Activated CD4-positive, CD25-positive, alpha-beta regulatory T cell (primary cell): ENCODE measurements around the gene TP63.
"Not testable (repeated sequence)": the region's sequence is repeated elsewhere in the genome, so short reads cannot be mapped to it uniquely, and the experiment has no call there.

Experiments
- DNase-seq, 4 experiments: peaks; one replicate each; lab custom pipeline; 2025; lab: John Stamatoyannopoulos, UW

Gene TP63

DNA sequence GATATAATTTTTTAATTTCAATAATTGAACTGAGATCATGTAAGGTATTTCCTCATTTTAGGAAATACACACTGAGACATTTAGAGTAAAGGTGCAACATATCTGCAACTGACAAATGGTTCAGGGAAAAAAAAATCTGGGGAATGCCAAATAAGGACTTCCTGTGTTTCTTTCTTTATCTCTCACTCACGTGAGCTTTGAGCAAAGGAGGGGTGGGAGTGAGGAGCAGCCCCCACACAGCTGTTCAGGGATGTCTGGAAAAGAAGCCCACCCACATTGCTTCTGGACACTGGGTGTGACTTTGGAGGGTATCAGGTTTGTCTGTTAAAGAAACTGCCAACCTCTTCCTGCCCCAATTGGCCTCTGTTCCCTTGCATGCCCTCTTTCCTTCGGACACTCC lies 5.6 kb upstream of the TP63 start:
- no peak for DNase-seq

DNA sequence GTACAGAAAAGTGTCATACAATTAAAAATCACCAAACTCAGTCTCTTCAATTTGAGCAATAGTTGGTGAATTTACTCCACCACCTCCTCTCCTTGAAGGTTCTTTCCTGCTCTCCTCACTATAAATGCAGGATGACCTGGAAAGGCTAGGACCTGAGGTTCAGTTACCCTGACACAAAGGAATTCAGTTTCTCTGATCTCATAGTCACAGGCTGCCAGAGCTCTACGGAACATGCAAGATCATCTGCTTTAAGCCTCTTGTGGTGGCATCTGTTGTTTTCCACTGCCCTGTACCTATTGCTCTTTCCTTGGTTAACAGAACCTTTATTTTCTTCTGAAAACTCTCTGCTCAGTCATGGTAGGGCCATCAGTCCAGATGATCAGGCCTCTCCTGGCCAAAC lies 4.9 kb upstream of the TP63 start:
- DNase-seq: no peak

DNA sequence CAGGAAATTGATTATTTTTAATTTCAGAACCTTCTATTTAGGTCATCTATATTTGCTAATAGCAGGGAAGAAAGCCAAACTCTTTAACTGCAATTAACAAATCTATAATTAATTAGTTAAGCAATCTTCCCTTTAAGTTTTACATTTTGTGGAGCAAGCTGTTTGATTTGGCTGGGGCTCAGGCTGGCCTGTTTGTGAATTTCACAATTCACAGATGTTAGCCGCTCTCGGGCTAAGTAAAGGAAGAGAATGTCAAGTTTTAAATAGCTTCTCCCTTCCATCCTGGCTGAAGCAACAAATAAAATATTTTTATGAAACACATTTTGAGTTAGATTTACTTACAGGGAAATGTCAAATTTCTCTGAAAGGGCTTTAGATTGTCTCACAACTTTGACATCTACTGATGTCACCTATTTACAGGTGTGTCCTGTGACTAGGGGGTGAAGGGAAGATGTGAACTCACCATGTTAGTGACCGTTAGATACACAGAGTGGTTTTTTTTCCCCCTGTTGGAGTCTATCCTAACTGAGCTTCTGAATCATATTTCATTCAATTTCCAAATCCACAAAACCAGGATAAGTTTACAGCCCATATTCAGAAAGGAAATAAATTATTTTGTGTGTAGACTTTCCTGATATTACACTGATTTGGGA lies 1.3 kb upstream of the TP63 start:
- DNase-seq: no peak

DNA sequence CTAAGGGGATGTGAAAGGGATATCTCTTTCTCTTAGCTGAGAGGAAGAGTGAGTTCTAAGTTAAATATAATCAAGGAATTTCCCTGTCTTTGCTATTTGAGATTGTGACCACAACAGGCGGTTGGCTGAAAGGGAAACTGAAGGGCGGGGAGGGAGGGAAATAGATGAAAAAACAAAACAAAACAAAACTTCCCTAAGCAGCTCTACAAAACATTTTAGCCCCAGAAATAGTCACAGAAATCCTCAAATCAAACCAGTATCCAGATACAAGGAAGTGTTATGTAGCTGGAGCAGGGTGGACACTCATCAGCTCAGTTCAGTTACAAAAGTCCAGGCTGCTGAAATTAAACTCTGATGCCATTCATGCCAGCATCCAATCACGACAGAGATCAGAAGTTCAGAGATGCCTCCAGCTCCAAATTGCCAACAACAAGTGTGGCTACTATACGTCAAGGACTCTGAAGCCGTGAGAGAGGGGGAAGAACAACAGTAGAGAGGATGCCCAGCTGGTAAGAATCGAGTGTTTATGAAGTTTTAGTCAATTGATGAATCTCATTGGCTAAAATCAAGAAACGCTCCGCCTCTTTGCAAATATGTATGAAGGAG lies 319 bp upstream of the TP63 start:
- DNase-seq: no peak

DNA sequence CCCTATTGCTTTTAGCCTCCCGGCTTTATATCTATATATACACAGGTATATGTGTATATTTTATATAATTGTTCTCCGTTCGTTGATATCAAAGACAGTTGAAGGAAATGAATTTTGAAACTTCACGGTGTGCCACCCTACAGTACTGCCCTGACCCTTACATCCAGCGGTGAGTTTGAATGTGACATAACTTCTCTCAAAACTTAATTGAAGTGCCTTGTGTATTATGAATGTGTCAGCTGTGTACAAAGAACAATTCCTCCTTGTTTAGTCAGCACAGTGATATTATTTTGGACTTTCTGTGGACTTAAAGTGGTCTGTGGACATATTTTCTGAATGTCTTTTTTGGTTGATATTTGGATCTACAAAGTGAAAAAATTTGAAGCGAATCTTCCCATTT lies 220 bp downstream of the TP63 start:
- no peak for DNase-seq

DNA sequence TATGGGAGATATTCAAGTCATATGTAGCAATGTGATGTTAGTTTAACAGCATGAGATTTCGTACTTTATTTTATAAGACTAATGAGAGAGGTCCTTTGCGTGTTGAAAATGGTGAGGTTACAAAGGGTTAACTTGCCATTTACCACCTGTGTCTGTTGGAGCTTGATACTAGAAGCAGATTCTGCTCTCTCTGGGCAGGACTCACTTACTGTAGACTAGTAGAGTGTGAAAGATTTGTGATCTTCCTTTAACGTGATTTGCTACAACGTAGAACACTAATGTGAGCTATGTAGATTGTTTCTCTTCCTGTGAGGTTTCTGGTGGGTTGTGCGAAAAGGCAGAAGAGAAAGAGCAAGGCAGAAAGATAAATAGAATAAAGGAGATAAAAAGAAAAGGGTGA lies 1.1 kb downstream of the TP63 start:
- DNase-seq: no peak

DNA sequence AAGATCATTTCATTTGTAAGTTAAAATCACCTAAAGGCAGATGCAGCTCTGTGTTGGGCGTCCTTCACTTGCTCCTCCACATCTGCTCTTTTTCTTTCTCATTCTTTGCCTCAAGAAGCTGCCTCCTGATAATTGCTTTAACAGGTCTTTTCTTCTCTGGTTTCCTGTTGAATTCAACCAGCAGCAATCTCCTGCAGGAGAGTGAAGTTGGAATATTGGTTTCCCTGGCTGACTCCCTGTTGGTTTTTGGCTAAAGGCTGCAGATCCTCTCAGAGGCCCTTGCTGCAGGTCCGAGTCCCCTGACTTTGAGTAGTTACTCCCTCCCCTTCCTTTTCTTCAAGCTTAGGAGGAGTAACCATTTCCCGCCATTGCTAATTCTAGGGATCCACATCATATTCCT lies 4.2 kb downstream of the TP63 start:
- no peak for DNase-seq

DNA sequence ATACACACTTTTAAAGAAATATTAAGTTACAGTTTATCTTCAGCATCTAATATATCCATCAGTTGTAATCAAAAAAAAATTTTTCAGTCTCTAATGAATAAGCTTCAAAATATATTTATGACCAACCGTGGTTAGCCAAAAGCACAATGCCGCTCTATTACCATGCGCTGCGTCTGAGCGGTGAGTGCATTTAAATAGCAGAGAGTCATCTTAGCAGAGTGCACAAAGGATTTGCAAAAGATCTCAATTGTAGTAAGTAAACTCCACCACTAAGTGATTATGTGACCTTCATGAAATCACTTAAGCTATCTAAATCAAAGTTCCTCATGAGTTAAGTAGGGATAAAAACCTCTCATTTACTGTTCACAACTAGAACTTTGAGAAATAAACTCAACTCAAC lies 4.9 kb downstream of the TP63 start:
- no peak for DNase-seq

DNA sequence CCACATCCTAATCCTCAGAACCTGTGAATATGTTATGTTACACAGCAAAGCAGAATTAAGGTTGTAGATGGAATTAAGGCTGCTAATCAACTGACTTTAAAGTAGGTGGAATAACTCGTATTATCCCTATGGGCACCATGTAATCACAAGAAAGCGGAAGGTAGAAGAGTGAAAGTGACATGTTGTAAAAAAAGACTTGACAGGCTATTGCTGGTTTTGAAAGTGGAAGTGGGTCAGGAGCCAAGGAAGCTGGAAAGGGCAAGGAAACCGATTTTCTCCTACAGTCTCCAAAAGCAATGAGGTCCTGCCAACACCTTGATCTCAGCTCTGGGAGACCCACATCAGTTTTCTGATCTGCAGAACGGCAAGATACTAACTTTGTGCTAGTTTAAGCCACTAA lies 6.6 kb downstream of the TP63 start:
- no peak for DNase-seq

DNA sequence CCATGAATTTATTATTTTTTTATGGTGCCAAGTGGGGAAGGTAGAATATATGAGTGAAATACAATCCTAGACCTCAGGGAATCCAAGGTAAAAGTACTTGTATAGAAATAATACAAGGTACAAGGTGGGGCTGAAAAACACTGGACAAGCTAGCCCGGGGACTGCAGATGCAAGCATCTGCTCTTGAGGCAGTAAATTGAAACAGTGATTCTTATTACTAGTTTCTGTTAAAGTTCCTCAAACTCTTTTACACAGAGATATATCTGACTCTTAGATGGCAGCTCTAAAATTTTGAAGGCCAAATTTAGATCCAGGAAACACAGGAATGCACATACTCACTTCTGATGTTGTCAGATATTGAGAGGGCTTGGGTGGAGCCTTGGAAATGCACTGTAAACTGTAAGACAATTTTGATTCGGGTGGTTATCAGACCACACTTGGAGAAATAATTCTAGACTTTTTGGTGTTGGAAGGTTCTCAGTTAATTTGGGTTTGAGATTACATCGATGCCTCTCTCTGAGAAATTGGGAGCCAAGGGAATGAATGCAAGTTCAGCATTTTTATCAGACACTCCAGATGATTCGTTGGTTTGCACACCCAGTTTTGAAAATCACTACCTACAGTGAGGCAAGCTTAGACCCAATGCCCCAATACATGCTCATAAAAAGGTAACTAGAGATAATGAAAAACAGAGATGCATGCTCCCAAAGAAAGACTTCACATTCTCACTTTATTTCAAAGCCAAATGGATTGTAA lies 7.3 kb downstream of the TP63 start:
- DNase-seq: no peak

DNA sequence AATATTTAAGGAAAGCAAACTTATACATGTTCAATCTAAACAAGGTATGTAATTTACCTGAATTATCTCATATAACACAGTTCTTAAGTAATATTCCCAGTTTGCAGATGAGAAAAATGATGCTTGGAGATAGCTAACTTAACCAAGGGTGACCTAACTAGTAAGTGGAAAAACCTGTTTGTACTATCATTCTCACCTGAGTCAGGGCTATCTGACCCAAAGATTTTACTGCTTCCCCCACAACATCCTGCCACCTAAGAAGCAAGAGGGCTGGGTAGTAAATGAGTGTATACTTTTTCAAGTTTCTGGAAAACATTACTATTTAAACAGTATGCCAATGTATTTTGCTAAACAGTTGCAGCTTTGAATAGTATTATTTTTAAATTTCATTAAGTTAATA lies 10.6 kb downstream of the TP63 start:
- no peak for DNase-seq

DNA sequence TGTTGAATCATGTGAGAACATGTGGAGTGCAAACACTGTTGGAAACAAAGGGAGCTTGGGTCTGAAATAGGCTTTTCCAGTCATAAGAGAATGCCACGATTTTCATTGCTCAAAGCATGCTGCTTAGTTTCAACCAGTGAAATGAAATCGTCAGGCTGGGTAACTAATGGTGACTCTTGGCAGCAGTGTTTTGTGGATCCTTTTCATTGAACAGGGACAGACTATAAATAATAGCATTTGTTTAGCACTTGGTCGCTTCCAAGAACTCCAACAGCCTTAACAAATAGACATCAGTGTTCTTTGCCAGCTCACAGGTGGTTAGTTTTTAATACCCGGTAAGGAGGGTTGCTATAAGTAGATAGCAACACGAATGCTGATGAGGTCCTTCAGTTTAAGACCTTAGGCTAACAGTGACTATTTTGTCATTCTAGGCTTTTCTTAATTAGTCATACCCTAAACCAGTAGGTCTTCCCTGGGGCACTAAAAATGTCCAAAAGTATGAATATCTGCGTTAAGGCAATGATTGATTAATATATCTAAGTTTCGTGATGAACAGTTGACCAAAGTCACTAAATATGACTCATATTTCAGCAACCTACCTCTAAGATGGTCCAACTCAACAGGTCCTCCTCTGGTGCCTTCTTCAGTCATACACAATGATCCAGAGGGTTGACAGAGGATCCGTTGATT lies 15.8 kb downstream of the TP63 start:
- no peak for DNase-seq

DNA sequence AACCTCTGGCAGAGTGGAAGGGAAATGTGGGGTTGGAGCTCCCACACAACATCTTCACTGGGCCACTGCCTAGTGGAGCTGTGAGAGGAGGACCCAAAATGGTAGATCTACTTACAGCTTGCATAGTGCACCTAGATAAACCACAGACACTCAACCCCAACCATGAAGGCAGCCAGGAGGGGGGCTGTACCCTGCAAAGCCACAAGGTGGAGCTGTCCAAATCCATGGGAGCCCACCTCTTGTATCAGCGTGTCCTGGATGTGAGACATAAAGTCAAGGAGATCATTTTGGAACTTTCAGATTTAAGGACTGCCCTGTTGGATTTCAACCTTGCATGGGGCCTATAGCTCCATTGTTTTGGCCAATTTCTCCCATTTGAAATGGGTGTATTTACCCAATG lies 20.9 kb downstream of the TP63 start:
- no peak for DNase-seq

DNA sequence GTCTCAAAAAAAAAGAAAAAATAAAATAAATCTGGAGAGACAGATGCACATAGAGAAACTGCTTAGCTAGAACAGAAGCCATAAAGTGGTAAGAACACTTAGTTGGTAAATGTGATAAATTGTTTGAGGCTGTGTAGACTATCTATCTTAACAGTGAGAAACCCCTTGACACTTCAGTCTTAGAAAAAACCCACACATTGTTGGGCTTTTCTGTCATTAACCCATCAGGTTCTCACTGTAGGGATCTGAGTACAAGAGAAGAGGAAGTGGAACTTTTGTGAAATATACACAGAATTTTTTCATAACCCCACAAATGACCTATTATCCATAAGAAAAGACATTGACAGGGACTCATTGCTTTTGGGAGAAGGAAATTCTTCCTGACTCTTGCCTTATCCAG lies 24.4 kb downstream of the TP63 start:
- no peak for DNase-seq

DNA sequence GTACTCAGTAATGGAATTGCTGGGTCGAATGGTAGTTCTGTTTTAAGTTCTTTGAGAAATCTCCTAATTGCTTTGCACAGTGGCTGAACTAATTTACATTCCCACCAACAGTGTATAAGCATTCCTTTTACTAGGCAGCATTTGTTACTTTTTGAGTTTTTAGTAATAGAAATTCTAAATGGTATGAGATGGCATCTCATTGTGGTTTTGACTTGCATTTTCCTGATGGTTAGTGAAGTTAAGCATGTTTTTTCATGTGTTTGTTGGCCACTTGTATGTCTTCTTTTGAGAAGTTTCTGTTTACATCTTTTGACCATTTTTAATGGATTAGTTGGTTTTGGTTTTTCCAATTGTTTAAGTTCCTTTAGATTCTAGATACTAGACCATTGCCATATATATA lies 28.4 kb downstream of the TP63 start:
- DNase-seq: no peak

DNA sequence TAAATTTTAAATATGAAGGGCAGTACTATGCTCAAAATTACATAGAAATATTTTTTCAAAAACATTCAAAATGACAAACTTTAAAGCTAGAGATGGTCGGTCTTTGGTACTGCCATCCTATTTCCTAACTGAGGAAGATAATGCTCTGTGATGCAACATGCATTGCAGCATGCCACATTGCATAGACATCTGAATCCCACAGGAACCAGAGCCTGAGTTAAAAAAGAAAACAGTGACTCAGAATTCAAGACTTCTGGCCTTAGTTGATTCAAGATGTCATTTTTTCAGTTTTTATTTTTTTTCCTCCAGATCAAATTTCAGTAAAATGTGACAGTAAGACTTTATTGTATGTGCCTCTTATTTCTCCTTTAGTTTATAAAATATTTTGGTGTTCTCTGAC lies 33.1 kb downstream of the TP63 start:
- DNase-seq: no peak

DNA sequence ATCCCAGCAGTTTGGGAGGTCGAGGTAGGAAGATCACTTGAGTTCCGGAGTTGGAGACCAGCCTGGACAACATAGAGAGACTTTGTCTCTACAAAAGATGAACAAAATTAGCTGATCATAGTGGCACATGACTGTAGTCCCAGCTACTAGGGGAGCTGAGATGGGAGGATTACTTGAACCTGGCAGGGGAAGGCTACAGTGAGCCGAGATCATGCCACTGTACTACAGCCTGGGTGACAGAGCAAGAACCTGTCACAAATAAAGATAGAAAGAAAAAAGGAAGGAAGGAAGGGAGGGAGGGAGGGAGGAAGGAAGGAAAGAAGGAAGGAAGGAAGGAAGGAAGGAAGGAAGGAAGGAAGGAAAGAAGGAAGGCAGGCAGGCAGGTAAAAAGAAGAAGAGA lies 41.2 kb downstream of the TP63 start:
- DNase-seq: not testable (repeated sequence)

DNA sequence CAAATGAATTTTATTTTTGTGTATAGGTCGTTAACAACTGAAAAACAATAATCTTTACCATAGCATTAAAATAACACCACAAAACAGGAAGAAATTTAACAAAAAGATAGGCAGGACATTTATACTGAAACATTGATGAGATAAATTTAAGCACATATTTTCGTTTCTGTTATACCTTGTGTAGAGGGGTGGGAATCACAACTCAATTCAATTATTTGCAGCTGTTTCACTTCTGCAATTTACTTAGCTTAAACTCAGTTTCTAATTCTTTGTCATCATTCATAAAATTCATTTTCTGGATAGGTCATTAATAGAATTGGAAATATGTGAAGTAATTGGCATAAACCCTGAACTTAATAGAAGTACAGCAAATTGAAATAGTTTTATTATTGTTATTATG lies 42.3 kb downstream of the TP63 start:
- DNase-seq: no peak

DNA sequence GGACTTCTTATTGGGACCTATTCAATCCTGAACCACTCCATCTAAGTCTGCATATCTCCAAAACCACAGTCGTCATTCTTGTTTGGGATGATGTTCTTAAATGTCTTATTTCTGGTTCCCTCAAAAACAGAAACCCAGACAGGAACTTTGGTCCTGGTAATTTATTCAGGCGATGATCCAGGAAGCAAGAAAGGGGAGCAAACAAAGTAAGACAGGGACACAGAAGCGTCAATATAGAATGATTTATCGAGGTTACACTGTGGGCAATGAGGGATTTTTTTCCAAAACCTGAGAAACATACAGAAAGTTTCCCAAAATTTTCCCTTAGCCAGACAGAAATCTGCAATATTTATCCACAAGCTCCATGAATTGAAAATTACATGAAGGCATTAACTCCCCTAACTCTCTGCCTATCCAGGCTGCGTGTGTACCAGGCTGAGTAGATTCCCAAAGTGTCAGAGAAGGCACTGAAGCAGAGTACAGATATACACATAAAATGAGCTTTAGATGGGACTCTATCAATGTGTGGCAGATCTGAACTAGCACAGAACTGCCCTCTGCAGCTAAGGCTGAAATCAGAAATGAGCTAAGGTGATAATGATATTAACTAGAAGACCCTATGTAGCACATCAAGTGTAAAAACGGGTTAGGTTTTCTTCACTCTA lies 43.2 kb downstream of the TP63 start:
- no peak for DNase-seq

DNA sequence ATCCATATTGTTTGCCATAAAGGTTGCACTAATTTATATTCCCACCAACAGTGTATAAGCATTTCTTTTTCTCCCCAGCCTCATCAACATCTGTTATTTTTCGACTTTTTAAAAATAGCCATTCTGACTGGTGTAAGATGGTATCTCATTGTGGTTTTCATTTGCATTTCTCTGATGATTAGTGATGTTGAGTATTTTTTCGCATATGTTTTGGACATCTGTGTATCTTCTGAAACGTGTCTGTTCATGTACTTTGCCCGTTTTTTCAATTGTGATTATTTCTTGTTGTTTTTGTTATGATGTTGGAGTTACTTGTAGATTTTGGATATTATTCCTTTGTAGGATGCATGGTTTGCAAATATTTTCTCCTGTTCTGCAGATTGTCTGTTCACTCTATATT lies 46.5 kb downstream of the TP63 start:
- DNase-seq: no peak

DNA sequence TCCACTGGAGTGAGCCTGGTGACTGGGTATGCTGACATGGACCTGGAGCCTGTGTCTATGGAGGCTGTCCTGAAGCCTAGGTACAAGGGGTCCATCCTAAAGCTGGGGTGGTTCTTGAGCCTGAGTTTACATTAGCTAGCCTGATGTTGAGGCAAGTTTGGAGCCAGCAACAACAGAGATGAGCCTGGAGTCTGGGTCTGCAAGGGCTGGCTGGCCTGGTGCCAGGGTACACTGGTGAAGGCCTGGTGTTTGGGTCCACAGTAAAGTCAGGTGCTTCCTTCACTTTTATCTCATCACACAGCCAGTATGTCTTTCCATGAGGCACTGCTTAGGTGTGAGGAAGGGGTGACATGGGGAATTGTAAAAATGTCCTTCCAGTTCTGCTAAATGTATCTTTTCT lies 49.5 kb downstream of the TP63 start:
- no peak for DNase-seq

DNA sequence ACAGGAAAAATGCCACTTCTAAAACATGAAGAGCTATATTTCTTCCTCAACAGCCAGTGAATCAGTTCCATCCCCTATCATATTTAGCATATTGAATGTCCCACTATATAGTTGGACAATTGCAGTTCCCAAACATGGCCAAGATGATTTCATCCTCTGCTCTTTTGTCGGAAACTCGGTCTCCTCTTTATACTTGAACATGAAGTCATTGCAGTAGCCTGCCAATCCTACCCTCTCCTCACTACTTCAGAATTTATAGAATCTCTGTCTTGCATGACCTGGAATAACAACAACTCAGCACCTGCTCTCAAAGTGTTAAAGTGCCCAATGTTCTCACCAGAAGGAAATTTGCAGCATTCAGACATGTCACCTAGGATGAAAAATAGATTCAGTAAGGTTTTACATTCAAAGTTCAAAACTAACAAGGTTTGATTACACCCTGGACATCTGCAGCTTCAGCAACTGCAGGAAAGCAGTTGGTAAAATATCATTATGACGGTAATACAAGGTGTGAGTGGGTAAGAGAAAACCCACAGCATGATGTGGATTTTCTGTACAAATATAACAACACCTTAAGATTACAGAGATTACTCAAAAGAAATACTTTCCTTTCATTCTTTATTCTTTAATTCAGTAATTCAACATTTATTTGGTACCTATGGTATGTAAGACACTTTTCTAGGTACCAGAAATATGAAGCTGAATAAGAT lies 52.5 kb downstream of the TP63 start:
- DNase-seq: no peak
